NK-92 (cell line): ENCODE measurements around the gene CCHCR1.

Experiments used
- DNase-seq: peaks from one replicate; lab custom pipeline; 2025; ENCODE audit not compliant: unreplicated experiment; lab: John Stamatoyannopoulos, UW

The CCHCR1 gene

GRCh38 chr6:31130751-31131150 lies 26.9 kb downstream of the CCHCR1 start:
- DNase-seq, result no peak

- DNase-seq, result no peak
These were observed 28.5 kb downstream of the CCHCR1 start for GRCh38 chr6:31129130-31129529.

- DNase-seq, result no peak
These were observed 29.4 kb downstream of the CCHCR1 start for GRCh38 chr6:31128093-31128676.

GRCh38 chr6:31126396-31127175 lies 31.0 kb downstream of the CCHCR1 start:
- no peak for DNase-seq

- DNase-seq, result no peak
These were observed 31.8 kb downstream of the CCHCR1 start for GRCh38 chr6:31125586-31126363.

- no peak for DNase-seq
These were observed 32.4 kb downstream of the CCHCR1 start for GRCh38 chr6:31125162-31125561.

GRCh38 chr6:31122791-31123706 lies 34.6 kb downstream of the CCHCR1 start:
- DNase-seq, result no peak

- no peak for DNase-seq
These were observed 36.3 kb downstream of the CCHCR1 start for GRCh38 chr6:31121131-31121790.

- no peak for DNase-seq
These were observed 37.3 kb downstream of the CCHCR1 start, which contains the start of gene CDSN for GRCh38 chr6:31120151-31120915. TSS of gene CDSN (minus strand) at chr6:31120446. CDS start at chr6:31120419, 27 bp downstream.

- DNase-seq, result no peak
These were observed 39.4 kb downstream of the CCHCR1 start for GRCh38 chr6:31118178-31118577.

- DNase-seq, result no peak
These were observed 40.8 kb downstream of the CCHCR1 start for GRCh38 chr6:31116661-31117385.

- no peak for DNase-seq
These were observed 41.6 kb downstream of the CCHCR1 start for GRCh38 chr6:31115941-31116560.

- no peak for DNase-seq
These were observed 42.4 kb downstream of the CCHCR1 start for GRCh38 chr6:31114970-31115849.

- DNase-seq, result no peak
These were observed 43.1 kb downstream of the CCHCR1 start, which contains the start of gene PSORS1C1 for GRCh38 chr6:31114541-31114878. TSS of gene PSORS1C1 (plus strand) at chr6:31114800. CDS start at chr6:31129633, 14,833 bp downstream.

GRCh38 chr6:31113861-31114540 lies 43.6 kb downstream of the CCHCR1 start:
- no peak for DNase-seq

- DNase-seq, result no peak
These were observed 45.1 kb downstream of the CCHCR1 start, which contains the start of gene C6orf15 for GRCh38 chr6:31112478-31112877. TSS of gene C6orf15 (minus strand) at chr6:31112575. CDS start at chr6:31112555, 20 bp downstream.

GRCh38 chr6:31111712-31112111 lies 45.9 kb downstream of the CCHCR1 start:
- no peak for DNase-seq
